Measurements from ENCODE around the gene RAD51B. TPM values are rescaled to one million over a fixed set of nuclear protein-coding genes. Genes with fewer than 3 reads are reported as not detected.

The RAD51B gene
- polyA plus RNA-seq, 3 donors: 3.6 to 11.6 (median 9.4) TPM

- H3K27me3 ChIP-seq (ENCODE audit: control insufficient read depth in 2 of 2, insufficient read depth in 2 of 2, low read length in 2 of 2): no peaks in the 10 kb centered on the region
- no peak overlapping the region for H3K9ac ChIP-seq (ENCODE audit: insufficient read depth, low read length, poor library complexity, severe bottlenecking)
- H3K27ac ChIP-seq (ENCODE audit: low read depth in 1 of 2, low read length in 2 of 2): no peak overlapping the region
- no peaks in the 10 kb centered on the region for H3K79me2 ChIP-seq (ENCODE audit: insufficient read depth, low read length)
- no peaks in the 10 kb centered on the region for H3K9me3 ChIP-seq (replicated peaks in 1 of 2; ENCODE audit: control insufficient read depth in 1 of 2, insufficient read depth in 1 of 2, low read length in 2 of 2)
- H3K4me3 ChIP-seq (replicated peaks in 1 of 3; ENCODE audit: low read depth in 2 of 3, low read length in 3 of 3): no peak overlapping the region
- no peak overlapping the region for H2AFZ ChIP-seq (ENCODE audit: insufficient read depth, low read depth, low read length, poor library complexity, severe bottlenecking)
- H3K36me3 ChIP-seq (replicated peaks in 1 of 2; ENCODE audit: control insufficient read depth in 1 of 2, insufficient read depth in 2 of 2, low read length in 2 of 2): no peaks in the 10 kb centered on the region
- Mint-ChIP-seq H3K27me3 (ENCODE audit: low read depth in 3 of 3) (no peaks in the 10 kb centered on the region), H3K4me3 (no peak overlapping the region), H3K36me3 (no peaks in the 10 kb centered on the region), H3K9me3 (no peaks in the 10 kb centered on the region), H3K4me1 (peaks cover 41% of the 10 kb centered on the region), H3K27ac (no peak overlapping the region)
- DNase-seq: no peak
- H3K4me1 ChIP-seq (ENCODE audit: control insufficient read depth in 1 of 2, insufficient read depth in 2 of 2, low read length in 2 of 2): peaks cover 30 to 32% of the 10 kb centered on the region in 2 donors
- H3K4me2 ChIP-seq (replicated peaks; ENCODE audit: extremely low read depth, low read length, poor library complexity, severe bottlenecking): no peak overlapping the region
- no peaks in the 10 kb centered on the region for H4K20me1 ChIP-seq (ENCODE audit: insufficient read depth, low read length)
- TF ChIP-seq CTCF (IDR thresholded peaks at IDR 0.05): no peak
- intact Hi-C loops (cut with micrococcal nuclease): no loop called here
Measured at GRCh38 chr14:68370057-68370360, 550.4 kb downstream of the RAD51B start.

GRCh38 chr14:68372368-68372767, 552.8 kb downstream of the RAD51B start:
- Histone ChIP-seq H3K4me1 (ENCODE audit: control insufficient read depth in 1 of 2, insufficient read depth in 2 of 2, low read length in 2 of 2) (peaks cover 41 to 45% of the 10 kb centered on the region in 2 donors), H2AFZ (ENCODE audit: insufficient read depth, low read depth, low read length, poor library complexity, severe bottlenecking) (no peak overlapping the region), H3K36me3 (replicated peaks in 1 of 2; ENCODE audit: control insufficient read depth in 1 of 2, insufficient read depth in 2 of 2, low read length in 2 of 2) (no peaks in the 10 kb centered on the region), H3K27me3 (ENCODE audit: control insufficient read depth in 2 of 2, insufficient read depth in 2 of 2, low read length in 2 of 2) (no peaks in the 10 kb centered on the region), H3K4me3 (replicated peaks in 1 of 3; ENCODE audit: low read depth in 2 of 3, low read length in 3 of 3) (no peak overlapping the region), H3K79me2 (ENCODE audit: insufficient read depth, low read length) (no peaks in the 10 kb centered on the region), H3K4me2 (replicated peaks; ENCODE audit: extremely low read depth, low read length, poor library complexity, severe bottlenecking) (no peak overlapping the region), H3K9ac (ENCODE audit: insufficient read depth, low read length, poor library complexity, severe bottlenecking) (no peak overlapping the region), H4K20me1 (ENCODE audit: insufficient read depth, low read length) (no peaks in the 10 kb centered on the region), H3K9me3 (replicated peaks in 1 of 2; ENCODE audit: control insufficient read depth in 1 of 2, insufficient read depth in 1 of 2, low read length in 2 of 2) (no peaks in the 10 kb centered on the region), H3K27ac (ENCODE audit: low read depth in 1 of 2, low read length in 2 of 2) (no peak overlapping the region)
- Mint-ChIP-seq H3K4me1 (peaks cover 50% of the 10 kb centered on the region), H3K27me3 (ENCODE audit: low read depth in 3 of 3) (peaks cover 0 to 2% (median 0%) of the 10 kb centered on the region in 3 donors), H3K27ac (no peak overlapping the region), H3K9me3 (no peaks in the 10 kb centered on the region), H3K36me3 (peaks cover 0 to 2% of the 10 kb centered on the region in 2 donors), H3K4me3 (no peak overlapping the region)
- 100% methylated on average over 1 of the region's 2 CpGs for WGBS (ENCODE audit: insufficient coverage)
- TF ChIP-seq CTCF (IDR thresholded peaks at IDR 0.05): no peak
- intact Hi-C loops (cut with micrococcal nuclease): no loop called here
- no peak for DNase-seq
